ENCODE data around the gene WDR86. TPM values are rescaled to one million over a fixed set of nuclear protein-coding genes. Genes with fewer than 3 reads are reported as not detected.

WDR86 gene
- polyA plus RNA-seq, 1 donor (not counting 4 experiments of a cell fraction or from before 2014, with no cell fraction given), result not detected

GRCh38 chr7:151334628-151335027, 75.2 kb downstream of the WDR86 start:
- no peaks in the 10 kb centered on the region for H3K27me3 ChIP-seq (ENCODE audit: control insufficient read depth, extremely low read depth, insufficient read depth, low read length)
- H3K9ac ChIP-seq (ENCODE audit: control insufficient read depth, extremely low read depth, insufficient read depth, low read length), result no peak overlapping the region
- H3K27ac ChIP-seq (ENCODE audit: control insufficient read depth, insufficient read depth, low read length), result no peak overlapping the region
- no peaks in the 10 kb centered on the region for H3K79me2 ChIP-seq (ENCODE audit: control insufficient read depth, insufficient read depth, low read length)
- no peak overlapping the region for H3K4me2 ChIP-seq (ENCODE audit: control insufficient read depth, extremely low read depth, insufficient read depth, low read depth, low read length)
- no peak overlapping the region for H3K4me3 ChIP-seq (ENCODE audit: control insufficient read depth in 2 of 3, extremely low read depth in 1 of 3, insufficient read depth in 2 of 3, low read depth in 1 of 3, low read length in 3 of 3)
- no peak for FAIRE-seq
- H3K36me3 ChIP-seq (ENCODE audit: control insufficient read depth in 2 of 2, extremely low read depth in 1 of 2, insufficient read depth in 2 of 2, low read length in 2 of 2), result no peaks in the 10 kb centered on the region
- dilution Hi-C loops (cut with MboI; ENCODE audit: extremely low pct_ligation_motif_present, low sequenced_read_pairs), result no loop called here
- TF ChIP-seq EZH2 (IDR thresholded peaks at IDR 0.05; ENCODE audit: low read length) (no peak), CTCF (optimal IDR thresholded peaks at IDR 0.05 in 1 of 3, IDR thresholded peaks at IDR 0.05 in 1 of 3, conservative IDR thresholded peaks at IDR 0.05 in 1 of 3; ENCODE audit: extremely low read depth in 1 of 3, insufficient read depth in 2 of 3, low read length in 3 of 3) (no peak)
- H2AFZ ChIP-seq (ENCODE audit: control insufficient read depth, low read length), result no peak overlapping the region
- no peak for DNase-seq (ENCODE audit: low read depth, low spot score)
- H3K9me1 ChIP-seq (ENCODE audit: control insufficient read depth, extremely low read depth, insufficient read depth, low read length), result no peaks in the 10 kb centered on the region
- H3K4me1 ChIP-seq (ENCODE audit: control insufficient read depth, extremely low read depth, insufficient read depth, low read length), result no peaks in the 10 kb centered on the region
- H4K20me1 ChIP-seq (ENCODE audit: control insufficient read depth, extremely low read depth, insufficient read depth, low read length), result no peaks in the 10 kb centered on the region
- H3K9me3 ChIP-seq (ENCODE audit: control insufficient read depth, low read depth, low read length), result no peaks in the 10 kb centered on the region

Small RNAs within 50 kb of the gene (small RNA-seq; reads per million reads assigned to genes)
- gene MIR3907 (ENCODE audit: insufficient read length in 3 of 3, low read depth in 3 of 3, low replicate concordance in 1 of 3), result 0 reads per million in 3 experiments

Other genes starting within 250 kb of the WDR86 start
- gene GBX1, start 242.3 kb downstream of the WDR86 start, polyA plus RNA-seq, result not detected in 3 replicates
- not detected in 3 replicates for gene ASB10, start 222.8 kb downstream of the WDR86 start, polyA plus RNA-seq
- gene H2BK1, start 199.6 kb downstream of the WDR86 start, polyA plus RNA-seq, result not detected in 3 replicates
- gene ABCF2, start 182.8 kb downstream of the WDR86 start, polyA plus RNA-seq, result 33.3 to 68.6 TPM (median 43.6 TPM) in 3 replicates
- 16.2 to 33.0 TPM (median 26.0 TPM) in 3 replicates for gene CHPF2, start 177.6 kb downstream of the WDR86 start, polyA plus RNA-seq
- gene SMARCD3, start 161.3 kb downstream of the WDR86 start, polyA plus RNA-seq, result 3.0 to 6.0 TPM (median 3.1 TPM) in 3 replicates
- gene NUB1, start 68.2 kb downstream of the WDR86 start, polyA plus RNA-seq, result 27.0 to 34.6 TPM (median 30.6 TPM) in 3 replicates
- not detected in 3 replicates for gene CRYGN, start 30.1 kb upstream of the WDR86 start, polyA plus RNA-seq
- 67.2 to 138 TPM (median 69.4 TPM) in 3 replicates for gene RHEB, start 109.9 kb upstream of the WDR86 start, polyA plus RNA-seq